Aorta (tissue), 5 donors: Measurements from ENCODE around the gene SCP2D1. TPM values are rescaled to one million over a fixed set of nuclear protein-coding genes. Genes with fewer than 3 reads are reported as not detected.

Experiments used
- ATAC-seq: fragments of 200-7000 bp; cut with Tn5 transposase; one replicate; pipeline ENCODE4 v1.9.1; 2022; ENCODE audit warnings: moderate library complexity; ENCODE audit not compliant: low FRiP score
- DNase-seq, 2 donors: peaks; one replicate each; pipeline ENCODE4 v3.0.0-alpha.2; 2020
- H3K27ac ChIP-seq, 2 donors: one replicate each; pipeline ENCODE4 v1.5.1; 2013; ENCODE audit warnings: low read length in 2 of 2, mild to moderate bottlenecking in 2 of 2, moderate library complexity in 2 of 2, control low read depth in 1 of 2, inconsistent platforms in 1 of 2, low read depth in 1 of 2
- H3K27me3 ChIP-seq, 2 donors: one replicate each; pipeline ENCODE4 v1.6.1; 2013; ENCODE audit warnings: control low read depth in 1 of 2, low read length in 1 of 2, mild to moderate bottlenecking in 1 of 2, moderate library complexity in 1 of 2; ENCODE audit not compliant: insufficient read depth in 2 of 2, control insufficient read depth in 1 of 2
- H3K36me3 ChIP-seq, 2 donors: one replicate each; pipeline ENCODE4 v1.6.1; 2013; ENCODE audit warnings: control low read depth in 1 of 2, low read length in 1 of 2, mild to moderate bottlenecking in 1 of 2; ENCODE audit not compliant: insufficient read depth in 2 of 2, control insufficient read depth in 1 of 2
- H3K4me1 ChIP-seq, 2 donors: one replicate each; pipeline ENCODE4 v1.6.1; 2013; ENCODE audit warnings: low read length in 2 of 2, control low read depth in 1 of 2, mild to moderate bottlenecking in 1 of 2, moderate library complexity in 1 of 2; ENCODE audit not compliant: insufficient read depth in 2 of 2, control insufficient read depth in 1 of 2
- H3K4me3 ChIP-seq, 2 donors: one replicate each; pipeline ENCODE4 v1.5.1; 2013; ENCODE audit warnings: low read length in 2 of 2, control low read depth in 1 of 2, mild to moderate bottlenecking in 1 of 2
- H3K9me3 ChIP-seq: one replicate; pipeline ENCODE4 v1.6.1; 2013; ENCODE audit warnings: mild to moderate bottlenecking, low read length; ENCODE audit not compliant: control insufficient read depth
- WGBS, 2 donors: extraction: QIAGEN DNeasy Blood & Tissue Kit; methylation state at CpG; one replicate each; pipeline ENCODE4 v1.1.7; 2013; 5-methylcytosine and 5-hydroxymethylcytosine counted together
- intact Hi-C, 2 donors: fragments of 100-400 bp; cut with DNase I; formaldehyde crosslinking; loops; one replicate each; pipeline versions ENCODE4 v1.14.2 to v1.15.0; 2022
- long read RNA-seq, 2 donors: library from polyadenylated mRNA; unstranded; transcript quantifications; one replicate each; pipeline ENCODE4 v2.0.0, GENCODE V29; 2020 to 2021
- polyA plus RNA-seq, 2 donors: library from polyadenylated mRNA; stranded (reverse); fragments of 200-250 nt; gene quantifications; one replicate each; pipeline ENCODE4 v1.2.3, GENCODE V29; 2013
- total RNA-seq, 2 donors: library from RNA; stranded (reverse); fragmentation: NEBNext Ultra II Directional; extraction: Animal tissue kit (Norgen Biotek cat#: 25700); gene quantifications; one replicate each; pipeline ENCODE4 v1.2.1, GENCODE V29; 2021
- donor health status: healthy with polysubstance abuse.
- donor health status: Bipolar disorder and iron deficiency.
- donor health status: DM: no; HTN: no; CAD: no.
- donor health status: DM: no; HTN: no; CAD: no.
- donor health status: DM: yes; HTN: yes; CAD: no.

SCP2D1 gene
- total RNA-seq (not detected), polyA plus RNA-seq (not detected)
- long read RNA-seq, donor 1, result 0 reads
- long read RNA-seq, donor 2, result 0 reads

GRCh38 chr20:18813483-18813882, at the start of gene SCP2D1:
Gene SCP2D1, plus strand, starts transcription at chr20:18813783. Its CDS starts 33 bp downstream, at chr20:18813816.
- no peaks in the 10 kb centered on the region for H3K27me3 ChIP-seq
- H3K36me3 ChIP-seq, result no peaks in the 10 kb centered on the region
- H3K27ac ChIP-seq, result no peak within 1 kb of the TSS
- no peaks in the 10 kb centered on the region for H3K4me1 ChIP-seq
- H3K4me3 ChIP-seq, result no peak within 1 kb of the TSS
- intact Hi-C loops, result no loop called here
- WGBS, 2 donors, result 72 to 75% methylated on average over 3 of the region's 3 CpGs
- ATAC-seq (no peak), DNase-seq (no peak)
- H3K9me3 ChIP-seq, result no peaks in the 10 kb centered on the region

- Histone ChIP-seq H3K27me3 (no peaks in the 10 kb centered on the region), H3K9me3 (no peaks in the 10 kb centered on the region), H3K36me3 (no peaks in the 10 kb centered on the region), H3K4me1 (no peaks in the 10 kb centered on the region), H3K4me3 (no peak overlapping the region), H3K27ac (no peak overlapping the region)
- 74 to 80% methylated on average over 5 of the region's 5 CpGs for WGBS, 2 donors
- intact Hi-C loops, result no loop called here
- ATAC-seq, result no peak
- DNase-seq, result no peak
Observed at GRCh38 chr20:18767676-18768075, 45.9 kb upstream of the SCP2D1 start.

- intact Hi-C loops, result no loop called here
- Histone ChIP-seq H3K9me3 (no peaks in the 10 kb centered on the region), H3K4me3 (no peak overlapping the region), H3K36me3 (no peaks in the 10 kb centered on the region), H3K4me1 (no peaks in the 10 kb centered on the region), H3K27me3 (peaks cover 0 to 4% of the 10 kb centered on the region in 2 donors), H3K27ac (no peak overlapping the region)
- no peak for DNase-seq
- 94 to 97% methylated on average over 1 of the region's 1 CpG for WGBS, 2 donors
- no peak for ATAC-seq
Observed at GRCh38 chr20:18773566-18773965, 40.0 kb upstream of the SCP2D1 start.

- no peaks in the 10 kb centered on the region for H3K4me1 ChIP-seq
- DNase-seq (no peak), ATAC-seq (no peak)
- H3K27ac ChIP-seq, result no peak overlapping the region
- H3K4me3 ChIP-seq, result no peak overlapping the region
- H3K27me3 ChIP-seq, result peaks cover 0 to 4% of the 10 kb centered on the region in 2 donors
- H3K9me3 ChIP-seq, result no peaks in the 10 kb centered on the region
- H3K36me3 ChIP-seq, result no peaks in the 10 kb centered on the region
- WGBS, 2 donors, result 77 to 81% methylated on average over 2 of the region's 2 CpGs
- intact Hi-C loops, result no loop called here
Observed at GRCh38 chr20:18774207-18774606, 39.4 kb upstream of the SCP2D1 start.

- 91% methylated on average over 5 of the region's 5 CpGs for WGBS, 2 donors
Observed at GRCh38 chr20:18775633-18776032, 38.0 kb upstream of the SCP2D1 start.

GRCh38 chr20:18778690-18779392, 34.7 kb upstream of the SCP2D1 start:
- H3K4me3 ChIP-seq, result no peak overlapping the region
- intact Hi-C loops, result no loop called here
- WGBS, 2 donors, result 63 to 66% methylated on average over 10 of the region's 10 CpGs
- no peak overlapping the region for H3K27ac ChIP-seq
- H3K36me3 ChIP-seq, result no peaks in the 10 kb centered on the region
- H3K9me3 ChIP-seq, result no peaks in the 10 kb centered on the region
- peaks cover 0 to 4% of the 10 kb centered on the region in 2 donors for H3K27me3 ChIP-seq
- H3K4me1 ChIP-seq, result no peaks in the 10 kb centered on the region
- DNase-seq (no peak), ATAC-seq (no peak)

More at GRCh38 chr20:18775633-18776032, 38.0 kb upstream of the SCP2D1 start:
- no peaks in the 10 kb centered on the region for H3K9me3 ChIP-seq
- intact Hi-C loops, result no loop called here
- no peak overlapping the region for H3K4me3 ChIP-seq
- ATAC-seq, result no peak
- H3K27ac ChIP-seq, result no peak overlapping the region
- no peaks in the 10 kb centered on the region for H3K4me1 ChIP-seq
- no peaks in the 10 kb centered on the region for H3K36me3 ChIP-seq
- no peak for DNase-seq
- peaks cover 0 to 4% of the 10 kb centered on the region in 2 donors for H3K27me3 ChIP-seq

- 95 to 96% methylated on average over 9 of the region's 9 CpGs for WGBS, 2 donors
- no peak overlapping the region for H3K4me3 ChIP-seq
- DNase-seq (no peak), ATAC-seq (no peak)
- H3K36me3 ChIP-seq, result no peaks in the 10 kb centered on the region
- no peaks in the 10 kb centered on the region for H3K4me1 ChIP-seq
- H3K27ac ChIP-seq, result no peak overlapping the region
- intact Hi-C loops, result no loop called here
- no peaks in the 10 kb centered on the region for H3K9me3 ChIP-seq
- peaks cover 0 to 4% of the 10 kb centered on the region in 2 donors for H3K27me3 ChIP-seq
Observed at GRCh38 chr20:18780385-18781130, 33.0 kb upstream of the SCP2D1 start.

- DNase-seq, result no peak
- Histone ChIP-seq H3K27ac (no peak overlapping the region), H3K27me3 (no peaks in the 10 kb centered on the region), H3K4me1 (no peaks in the 10 kb centered on the region), H3K4me3 (no peak overlapping the region), H3K36me3 (no peaks in the 10 kb centered on the region), H3K9me3 (no peaks in the 10 kb centered on the region)
- intact Hi-C loops, result no loop called here
- ATAC-seq, result no peak
- 67 to 69% methylated on average over 3 of the region's 3 CpGs for WGBS, 2 donors
Observed at GRCh38 chr20:18781509-18781908, 32.1 kb upstream of the SCP2D1 start.
